ENCODE data around the gene DAGLA.
A peak's percentile ranks its signal among the peaks of the same experiment; 100 is the strongest.

The DAGLA gene

DNA sequence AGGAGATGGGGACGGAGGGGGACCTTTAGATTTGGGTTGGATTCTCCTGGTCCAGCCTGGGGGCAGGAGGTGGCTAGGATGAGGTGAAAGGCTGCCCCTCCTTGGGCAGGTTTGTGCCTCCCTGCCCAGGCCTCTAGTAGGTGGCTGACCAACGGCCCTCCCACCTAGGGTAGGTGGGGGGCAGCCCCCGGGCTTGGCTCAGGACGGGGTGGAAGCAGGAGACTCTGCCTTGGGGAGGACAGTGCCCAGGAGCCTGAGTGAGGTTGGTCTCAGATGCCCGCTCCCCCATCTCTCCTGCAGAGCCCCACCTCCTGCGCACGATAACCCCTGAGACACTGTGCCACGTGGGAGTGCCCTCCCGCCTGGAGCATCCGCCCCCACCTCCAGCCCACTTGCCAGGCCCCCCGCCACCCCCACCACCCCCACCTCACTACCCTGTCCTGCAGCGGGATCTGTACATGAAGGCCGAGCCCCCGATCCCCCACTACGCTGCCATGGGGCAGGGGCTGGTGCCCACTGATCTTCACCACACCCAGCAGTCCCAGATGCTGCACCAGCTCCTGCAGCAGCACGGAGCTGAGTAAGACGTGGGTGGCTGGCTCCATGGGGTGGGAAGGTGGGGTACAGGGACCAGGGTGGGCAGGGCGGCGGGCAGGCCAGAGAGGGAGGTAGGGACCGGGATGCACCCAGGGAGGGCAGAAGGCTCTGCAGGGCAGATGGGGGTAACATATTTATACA is 89.9 kb downstream of the DAGLA start:
- Histone ChIP-seq H3K9ac (ENCODE audit: low read depth, low read length) (peak overlapping the region; percentile 31; the same call in 1 of the 2 replicates), H3K4me3 (ENCODE audit: low read length) (no peak overlapping the region), H3K9me3 (ENCODE audit: insufficient read depth, low read depth, low read length) (no peaks in the 10 kb centered on the region), H3K4me1 (ENCODE audit: insufficient read depth, low read length) (peaks cover 13% of the 10 kb centered on the region), H3K36me3 (ENCODE audit: insufficient read depth, low read length) (no peaks in the 10 kb centered on the region), H3K27me3 (ENCODE audit: insufficient read depth, low read length) (no peaks in the 10 kb centered on the region), H3K27ac (ENCODE audit: low read depth, low read length) (0 out of 2 replicates have a peak overlapping the region, but pooled peaks have one; percentile 18)
- WGBS = 92% methylated on average over 19 of the region's 20 CpGs

DNA sequence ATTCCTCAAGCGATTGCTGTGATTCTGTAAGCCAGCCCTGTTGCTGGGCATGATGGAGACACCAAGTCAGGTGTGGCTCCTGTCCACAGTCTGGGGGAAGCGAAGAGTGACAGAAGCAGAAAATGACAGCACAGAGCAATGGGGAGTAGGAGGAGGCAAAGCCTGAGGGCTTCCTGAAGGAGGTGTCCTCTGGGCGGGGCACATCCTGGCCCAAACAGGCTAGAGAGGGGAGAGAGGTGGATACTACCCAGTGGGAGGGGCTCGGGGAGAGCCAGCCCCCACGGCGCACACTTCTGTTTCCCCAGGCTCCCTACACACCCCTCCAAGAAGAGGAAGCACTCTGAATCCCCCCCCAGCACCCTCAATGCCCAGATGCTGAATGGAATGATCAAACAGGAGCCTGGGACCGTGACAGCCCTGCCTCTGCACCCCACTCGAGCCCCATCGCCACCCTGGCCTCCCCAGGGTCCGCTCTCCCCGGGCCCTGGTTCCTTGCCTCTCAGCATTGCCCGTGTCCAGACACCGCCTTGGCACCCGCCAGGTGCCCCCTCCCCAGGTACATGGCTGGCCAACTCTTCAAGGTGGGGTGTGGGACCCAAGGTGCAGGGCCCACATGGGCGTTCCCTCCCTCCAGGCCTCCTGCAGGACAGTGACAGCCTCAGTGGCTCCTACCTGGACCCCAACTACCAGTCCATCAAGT is 91.2 kb downstream of the DAGLA start:
- 85% methylated on average over 15 of the region's 15 CpGs for WGBS
- H3K4me1 ChIP-seq (ENCODE audit: insufficient read depth, low read length) = peaks cover 13% of the 10 kb centered on the region
- H3K36me3 ChIP-seq (ENCODE audit: insufficient read depth, low read length) = no peaks in the 10 kb centered on the region
- no peak overlapping the region for H3K4me3 ChIP-seq (ENCODE audit: low read length)
- no peaks in the 10 kb centered on the region for H3K9me3 ChIP-seq (ENCODE audit: insufficient read depth, low read depth, low read length)
- no peak overlapping the region; the same call in 1 of the 2 replicates for H3K9ac ChIP-seq (ENCODE audit: low read depth, low read length)
- no peak overlapping the region for H3K27ac ChIP-seq (ENCODE audit: low read depth, low read length)
- H3K27me3 ChIP-seq (ENCODE audit: insufficient read depth, low read length) = no peaks in the 10 kb centered on the region

DNA sequence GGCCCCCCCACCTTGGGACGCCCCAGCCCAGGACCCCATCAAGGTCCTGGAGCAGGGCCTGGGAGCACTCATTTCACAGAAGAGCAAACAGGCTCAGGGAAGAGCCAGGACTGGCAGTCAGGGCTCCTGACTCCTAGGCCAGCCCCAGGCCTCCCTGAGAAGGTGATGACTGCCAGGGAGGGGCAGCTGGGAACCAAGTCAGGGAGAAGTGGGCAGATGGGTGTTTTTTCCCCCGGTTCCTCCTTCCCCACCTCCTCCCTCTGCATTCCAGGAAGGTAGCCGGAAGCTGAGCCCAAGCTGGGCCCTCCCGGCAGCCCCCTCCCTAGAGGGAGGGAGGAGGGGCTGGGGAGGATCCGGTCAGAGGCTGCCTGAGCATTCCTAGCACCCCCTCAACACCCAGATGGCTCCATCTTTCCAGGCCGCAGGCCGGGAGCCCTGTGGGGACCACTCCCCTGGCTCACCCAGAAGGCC is 91.8 kb downstream of the DAGLA start:
- H3K9me3 ChIP-seq (ENCODE audit: insufficient read depth, low read depth, low read length) = no peaks in the 10 kb centered on the region
- H3K36me3 ChIP-seq (ENCODE audit: insufficient read depth, low read length) = no peaks in the 10 kb centered on the region
- WGBS = 50% methylated on average over 3 of the region's 7 CpGs
- H3K4me3 ChIP-seq (ENCODE audit: low read length) = no peak overlapping the region
- no peaks in the 10 kb centered on the region for H3K27me3 ChIP-seq (ENCODE audit: insufficient read depth, low read length)
- peak overlapping the region; percentile 8; the same call in 1 of the 2 replicates for H3K9ac ChIP-seq (ENCODE audit: low read depth, low read length)
- no peak overlapping the region; the same call in 1 of the 2 replicates for H3K27ac ChIP-seq (ENCODE audit: low read depth, low read length)
- peaks cover 13% of the 10 kb centered on the region for H3K4me1 ChIP-seq (ENCODE audit: insufficient read depth, low read length)

DNA sequence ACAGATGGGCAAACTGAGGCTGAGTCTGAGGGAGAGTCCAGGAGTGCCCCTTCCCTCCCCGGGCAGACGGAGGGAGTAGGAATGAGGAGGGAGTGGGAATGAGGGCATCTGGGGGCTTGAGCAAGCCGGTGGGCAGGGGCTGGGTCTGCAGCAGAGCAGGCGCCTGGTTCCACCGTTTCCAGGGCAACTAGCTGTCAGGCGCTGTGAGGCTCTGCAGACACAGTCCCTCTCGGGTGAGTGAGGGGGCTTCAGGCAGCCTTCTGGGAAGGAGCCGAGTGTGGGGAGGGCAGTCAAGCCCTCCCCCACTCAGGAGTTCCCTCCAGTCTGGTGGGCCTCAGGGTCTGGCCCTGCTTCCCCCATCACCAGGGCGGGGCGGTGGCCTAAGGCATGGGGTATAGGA is 93.2 kb downstream of the DAGLA start:
- Histone ChIP-seq H3K4me3 (ENCODE audit: low read length) (no peak overlapping the region), H3K9ac (ENCODE audit: low read depth, low read length) (no peak overlapping the region), H3K27ac (ENCODE audit: low read depth, low read length) (no peak overlapping the region), H3K36me3 (ENCODE audit: insufficient read depth, low read length) (no peaks in the 10 kb centered on the region), H3K9me3 (ENCODE audit: insufficient read depth, low read depth, low read length) (no peaks in the 10 kb centered on the region), H3K27me3 (ENCODE audit: insufficient read depth, low read length) (no peaks in the 10 kb centered on the region), H3K4me1 (ENCODE audit: insufficient read depth, low read length) (peaks cover 13% of the 10 kb centered on the region)
- WGBS = 87% methylated on average over 10 of the region's 10 CpGs

DNA sequence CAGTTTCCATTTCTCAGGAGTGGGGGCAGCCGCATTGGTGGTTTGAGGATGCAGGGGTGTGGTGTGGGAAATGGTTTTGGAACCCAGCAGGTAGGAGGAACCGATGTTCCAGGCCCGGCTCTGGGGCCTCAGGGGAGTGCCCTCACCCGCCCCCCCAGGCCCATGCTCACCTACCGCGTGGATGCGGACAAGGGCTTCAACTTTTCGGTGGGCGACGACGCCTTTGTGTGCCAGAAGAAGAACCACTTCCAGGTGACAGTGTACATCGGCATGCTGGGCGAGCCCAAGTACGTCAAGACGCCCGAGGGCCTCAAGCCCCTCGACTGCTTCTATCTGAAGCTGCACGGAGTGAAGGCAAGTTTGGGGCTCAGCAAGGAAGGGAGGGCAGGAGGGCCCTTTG is 93.6 kb downstream of the DAGLA start:
- WGBS = 92% methylated on average over 18 of the region's 18 CpGs
- no peaks in the 10 kb centered on the region for H3K9me3 ChIP-seq (ENCODE audit: insufficient read depth, low read depth, low read length)
- H3K27ac ChIP-seq (ENCODE audit: low read depth, low read length) = no peak overlapping the region
- peaks cover 13% of the 10 kb centered on the region for H3K4me1 ChIP-seq (ENCODE audit: insufficient read depth, low read length)
- H3K27me3 ChIP-seq (ENCODE audit: insufficient read depth, low read length) = no peaks in the 10 kb centered on the region
- no peak overlapping the region for H3K4me3 ChIP-seq (ENCODE audit: low read length)
- no peaks in the 10 kb centered on the region for H3K36me3 ChIP-seq (ENCODE audit: insufficient read depth, low read length)
- H3K9ac ChIP-seq (ENCODE audit: low read depth, low read length) = no peak overlapping the region

DNA sequence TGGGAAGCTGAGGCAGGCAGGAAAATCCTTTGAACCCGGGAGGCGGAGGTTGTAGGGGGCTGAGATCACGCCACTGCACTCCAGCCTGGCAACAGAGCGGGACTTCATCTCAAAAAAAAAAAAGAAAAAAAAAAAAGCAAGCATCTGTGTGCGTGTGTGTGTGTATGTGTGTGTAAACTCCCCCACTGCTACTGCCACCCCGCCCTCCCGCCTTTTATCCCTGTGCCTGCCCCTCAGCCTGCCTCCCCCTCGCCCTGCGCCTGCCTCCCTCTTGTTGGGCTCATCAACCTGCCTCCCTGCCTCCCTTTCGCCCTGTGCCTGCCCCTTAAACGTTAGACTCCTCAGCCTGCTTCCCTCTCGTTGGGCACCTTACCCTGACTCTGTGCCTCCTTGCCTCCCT is 94.2 kb downstream of the DAGLA start:
- Histone ChIP-seq H3K27ac (ENCODE audit: low read depth, low read length) (no peak overlapping the region), H3K27me3 (ENCODE audit: insufficient read depth, low read length) (no peaks in the 10 kb centered on the region), H3K9me3 (ENCODE audit: insufficient read depth, low read depth, low read length) (no peaks in the 10 kb centered on the region), H3K9ac (ENCODE audit: low read depth, low read length) (no peak overlapping the region), H3K4me1 (ENCODE audit: insufficient read depth, low read length) (peaks cover 12% of the 10 kb centered on the region), H3K4me3 (ENCODE audit: low read length) (no peak overlapping the region), H3K36me3 (ENCODE audit: insufficient read depth, low read length) (no peaks in the 10 kb centered on the region)
- WGBS = 93% methylated on average over 11 of the region's 12 CpGs

DNA sequence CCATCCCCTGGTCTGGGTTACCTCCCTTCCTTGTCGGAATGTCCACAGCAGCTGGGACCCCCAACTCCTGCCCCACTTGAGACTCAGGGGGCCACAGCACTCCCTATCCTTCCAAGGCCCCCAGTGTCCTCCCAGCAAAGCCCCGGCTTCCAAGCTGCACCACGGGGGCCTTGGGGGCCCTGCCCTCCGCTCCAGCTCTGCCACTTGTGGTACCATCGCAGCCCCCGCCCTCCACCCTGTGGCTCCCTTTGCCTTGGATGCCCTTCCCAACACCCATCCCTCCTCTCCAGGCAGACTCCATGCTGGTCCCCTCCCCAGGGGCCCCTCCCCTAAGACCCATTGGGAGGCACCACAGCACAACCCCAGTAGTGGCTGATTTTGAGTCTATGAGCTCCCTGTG is 94.9 kb downstream of the DAGLA start:
- Histone ChIP-seq H3K9me3 (ENCODE audit: insufficient read depth, low read depth, low read length) (no peaks in the 10 kb centered on the region), H3K27ac (ENCODE audit: low read depth, low read length) (no peak overlapping the region), H3K4me1 (ENCODE audit: insufficient read depth, low read length) (peaks cover 9% of the 10 kb centered on the region), H3K4me3 (ENCODE audit: low read length) (no peak overlapping the region), H3K27me3 (ENCODE audit: insufficient read depth, low read length) (no peaks in the 10 kb centered on the region), H3K9ac (ENCODE audit: low read depth, low read length) (no peak overlapping the region), H3K36me3 (ENCODE audit: insufficient read depth, low read length) (no peaks in the 10 kb centered on the region)
- 95% methylated on average over 6 of the region's 6 CpGs for WGBS

DNA sequence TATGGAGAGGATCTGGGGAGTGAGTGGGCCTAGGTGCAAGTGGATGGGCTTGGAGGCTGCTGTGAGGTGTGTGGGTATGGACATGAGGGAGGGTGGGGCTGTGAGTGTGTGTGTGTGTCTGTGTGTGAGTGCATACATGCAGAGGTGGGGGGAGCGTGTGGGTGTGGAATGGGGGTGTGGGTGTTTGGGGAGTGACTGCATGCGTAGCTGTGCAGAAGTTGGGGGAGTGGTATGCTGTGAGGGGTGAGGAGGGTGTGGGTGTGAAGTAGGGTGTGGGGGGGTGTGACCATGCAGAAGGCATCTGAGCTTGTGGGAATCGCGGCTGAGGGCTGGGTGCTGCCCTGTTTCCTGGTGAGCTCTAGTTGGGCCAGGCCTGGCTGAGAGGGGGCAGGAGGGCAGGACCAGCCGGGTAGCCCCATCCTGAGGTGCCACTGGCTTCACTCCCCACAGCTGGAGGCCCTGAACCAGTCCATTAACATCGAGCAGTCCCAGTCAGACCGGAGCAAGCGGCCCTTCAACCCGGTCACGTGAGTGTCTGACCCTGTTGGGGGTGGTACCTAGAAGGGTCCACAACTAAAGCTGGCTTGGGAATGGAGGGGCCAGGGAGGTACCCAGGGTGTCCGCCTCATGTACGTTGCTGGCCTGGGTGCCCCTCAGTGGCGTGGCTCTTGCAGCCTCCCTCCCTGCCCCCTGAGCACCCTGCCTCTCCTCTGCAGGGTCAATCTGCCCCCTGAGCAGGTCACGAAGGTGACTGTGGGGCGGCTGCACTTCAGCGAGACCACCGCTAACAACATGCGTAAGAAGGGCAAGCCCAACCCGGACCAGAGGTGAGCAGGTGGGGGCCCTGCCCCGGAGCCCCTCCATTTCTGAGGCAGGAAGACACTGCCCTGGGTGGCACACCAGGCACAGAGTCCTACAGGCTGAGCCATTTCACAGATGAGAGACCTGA is 95.7 kb downstream of the DAGLA start:
- H3K27me3 ChIP-seq (ENCODE audit: insufficient read depth, low read length) = no peaks in the 10 kb centered on the region
- H3K9ac ChIP-seq (ENCODE audit: low read depth, low read length) = no peak overlapping the region
- H3K36me3 ChIP-seq (ENCODE audit: insufficient read depth, low read length) = no peaks in the 10 kb centered on the region
- no peak overlapping the region for H3K27ac ChIP-seq (ENCODE audit: low read depth, low read length)
- no peak overlapping the region for H3K4me3 ChIP-seq (ENCODE audit: low read length)
- peaks cover 9% of the 10 kb centered on the region for H3K4me1 ChIP-seq (ENCODE audit: insufficient read depth, low read length)
- WGBS = 90% methylated on average over 20 of the region's 20 CpGs
- H3K9me3 ChIP-seq (ENCODE audit: insufficient read depth, low read depth, low read length) = no peaks in the 10 kb centered on the region

DNA sequence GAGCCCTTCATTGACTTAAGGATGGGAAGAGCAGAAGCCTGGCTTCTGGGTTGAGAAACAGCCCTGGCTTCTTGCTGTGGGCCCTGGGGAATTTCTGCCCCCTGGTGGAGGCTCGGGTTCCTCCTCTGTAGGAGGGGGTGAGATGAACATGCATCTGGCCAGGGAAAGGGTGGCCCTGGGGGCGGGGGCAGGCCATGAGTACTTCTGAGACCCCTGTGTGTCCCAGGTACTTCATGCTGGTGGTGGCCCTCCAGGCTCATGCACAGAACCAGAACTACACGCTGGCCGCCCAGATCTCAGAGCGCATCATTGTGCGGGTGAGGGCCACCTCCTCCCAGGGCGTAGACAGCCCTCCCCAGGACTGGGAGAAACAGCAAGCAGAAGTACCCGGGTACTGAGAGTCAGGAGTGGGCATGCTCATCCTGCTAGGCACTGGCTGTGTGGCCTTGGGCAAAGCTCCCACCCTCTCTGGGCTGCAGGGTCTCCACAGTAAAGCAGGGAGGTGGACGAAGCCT is 96.4 kb downstream of the DAGLA start:
- Histone ChIP-seq H3K9me3 (ENCODE audit: insufficient read depth, low read depth, low read length) (no peaks in the 10 kb centered on the region), H3K36me3 (ENCODE audit: insufficient read depth, low read length) (no peaks in the 10 kb centered on the region), H3K27ac (ENCODE audit: low read depth, low read length) (no peak overlapping the region), H3K9ac (ENCODE audit: low read depth, low read length) (no peak overlapping the region), H3K4me1 (ENCODE audit: insufficient read depth, low read length) (peaks cover 9% of the 10 kb centered on the region), H3K27me3 (ENCODE audit: insufficient read depth, low read length) (no peaks in the 10 kb centered on the region), H3K4me3 (ENCODE audit: low read length) (no peak overlapping the region)
- WGBS = 79% methylated on average over 9 of the region's 9 CpGs

DNA sequence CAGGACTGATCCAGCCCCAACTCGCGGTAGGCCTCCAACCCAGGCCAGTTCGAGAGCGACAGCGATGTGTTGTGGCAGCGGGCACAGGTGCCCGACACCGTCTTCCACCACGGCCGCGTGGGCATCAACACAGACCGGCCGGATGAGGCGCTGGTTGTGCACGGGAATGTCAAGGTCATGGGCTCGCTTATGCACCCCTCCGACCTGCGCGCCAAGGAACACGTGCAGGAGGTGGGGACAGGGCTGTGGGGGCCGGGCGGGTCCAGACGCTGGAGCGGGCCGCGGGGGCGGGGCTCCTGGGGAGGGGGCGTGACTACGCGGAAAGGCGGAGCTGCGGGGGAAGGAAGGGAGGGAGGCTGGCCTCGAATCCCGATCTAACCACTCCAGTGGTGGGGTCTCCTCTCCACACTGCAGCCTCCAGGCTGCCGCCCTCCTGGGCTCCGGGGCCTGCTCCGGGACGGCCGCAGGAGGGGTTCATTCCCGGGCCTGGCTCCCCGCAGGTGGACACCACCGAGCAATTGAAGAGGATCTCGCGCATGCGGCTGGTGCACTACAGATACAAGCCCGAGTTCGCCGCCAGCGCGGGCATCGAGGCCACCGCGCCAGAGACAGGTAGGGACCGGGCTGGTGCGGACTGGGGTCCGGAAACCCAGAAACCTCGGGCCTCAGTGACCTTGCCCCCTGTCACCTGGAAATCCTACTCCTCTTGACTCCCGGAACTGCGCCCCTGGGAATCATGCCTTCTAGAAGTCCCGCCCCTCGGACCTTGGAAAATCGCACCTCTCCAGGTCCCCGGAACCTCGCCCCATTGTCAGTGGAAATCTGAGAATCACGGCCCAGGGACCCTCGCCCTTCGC is 97.3 kb downstream of the DAGLA start:
- Histone ChIP-seq H3K4me3 (ENCODE audit: low read length) (no peak overlapping the region), H3K9ac (ENCODE audit: low read depth, low read length) (no peak overlapping the region; the same call in 1 of the 2 replicates), H3K27me3 (ENCODE audit: insufficient read depth, low read length) (no peaks in the 10 kb centered on the region), H3K4me1 (ENCODE audit: insufficient read depth, low read length) (peaks cover 1% of the 10 kb centered on the region), H3K36me3 (ENCODE audit: insufficient read depth, low read length) (no peaks in the 10 kb centered on the region), H3K9me3 (ENCODE audit: insufficient read depth, low read depth, low read length) (no peaks in the 10 kb centered on the region), H3K27ac (ENCODE audit: low read depth, low read length) (no peak overlapping the region)
- 87% methylated on average over 67 of the region's 67 CpGs for WGBS
